ENCODE results near the gene SRPK2. TPM values are rescaled to one million over a fixed set of nuclear protein-coding genes. Genes with fewer than 3 reads are reported as not detected.
"Not testable (repeated sequence)": the region's sequence is repeated elsewhere in the genome, so short reads cannot be mapped to it uniquely, and the experiment has no call there.

The SRPK2 gene
- total and polyA plus RNA-seq, 2 donors = 23.0 to 45.6 TPM

DNA sequence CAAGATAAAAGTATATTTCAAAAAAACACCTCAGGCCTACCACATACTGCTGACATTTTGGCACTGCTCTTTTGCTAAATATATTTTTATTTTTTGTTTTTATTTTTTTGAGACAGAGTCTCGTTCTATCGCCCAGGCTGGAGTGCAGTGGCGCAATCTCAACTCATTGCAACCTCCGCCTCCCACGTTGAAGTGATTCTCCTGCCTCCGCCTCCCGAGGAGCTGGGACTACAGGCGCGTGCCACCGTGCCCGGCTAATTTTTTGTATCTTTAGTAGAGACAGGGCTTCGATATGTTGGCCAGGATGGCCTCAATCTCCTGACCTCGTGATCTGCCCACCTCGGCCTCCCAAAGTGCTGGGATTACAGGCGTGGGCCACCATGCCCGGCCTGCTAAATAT is 193.8 kb downstream of the SRPK2 start:
- Histone ChIP-seq H3K36me3 (ENCODE audit: control insufficient read depth in 2 of 2, insufficient read depth in 2 of 2, low read length in 1 of 2) (peaks cover 3 to 14% of the 10 kb centered on the region in 2 donors), H3K4me1 (ENCODE audit: control insufficient read depth in 2 of 2, insufficient read depth in 2 of 2, low read length in 2 of 2) (peaks cover 8 to 13% of the 10 kb centered on the region in 2 donors)
- not testable (repeated sequence) for H3K9me3 ChIP-seq (ENCODE audit: control insufficient read depth in 2 of 2, insufficient read depth in 1 of 2, low read length in 1 of 2); H3K27ac ChIP-seq (ENCODE audit: low read depth in 1 of 2, low read length in 1 of 2); H3K4me3 ChIP-seq (ENCODE audit: low read length in 2 of 2); DNase-seq (ENCODE audit: low read depth in 6 of 9, low spot score in 9 of 9); H3K27me3 ChIP-seq (ENCODE audit: control insufficient read depth in 2 of 2, insufficient read depth in 1 of 2, low read length in 1 of 2)
- WGBS = 98% methylated on average over 16 of the region's 16 CpGs

DNA sequence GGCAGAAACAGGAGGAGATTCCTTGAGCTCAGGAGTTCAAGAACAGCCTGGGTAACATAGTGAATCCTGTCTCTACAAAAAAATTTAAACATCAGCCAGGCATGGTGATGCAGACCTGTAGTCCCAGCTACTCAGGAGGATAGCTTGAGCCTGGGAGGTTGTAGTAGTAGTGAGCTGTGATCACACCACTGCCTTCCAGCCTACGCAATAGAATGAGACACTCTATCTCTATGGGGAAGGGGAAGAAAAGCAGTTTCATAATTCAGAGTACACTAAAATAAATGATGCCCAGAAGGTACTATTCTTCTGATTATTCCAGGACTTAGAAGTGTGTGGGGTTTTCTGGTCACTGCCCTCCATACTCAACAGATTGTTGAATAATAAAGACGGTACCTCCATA is 197.4 kb downstream of the SRPK2 start:
- Histone ChIP-seq H3K4me3 (ENCODE audit: low read length in 2 of 2) (no peak overlapping the region), H3K36me3 (ENCODE audit: control insufficient read depth in 2 of 2, insufficient read depth in 2 of 2, low read length in 1 of 2) (peaks cover 0 to 1% of the 10 kb centered on the region in 2 donors), H3K27me3 (ENCODE audit: control insufficient read depth in 2 of 2, insufficient read depth in 1 of 2, low read length in 1 of 2) (no peaks in the 10 kb centered on the region), H3K4me1 (ENCODE audit: control insufficient read depth in 2 of 2, insufficient read depth in 2 of 2, low read length in 2 of 2) (peaks cover 0 to 2% of the 10 kb centered on the region in 2 donors), H3K9me3 (ENCODE audit: control insufficient read depth in 2 of 2, insufficient read depth in 1 of 2, low read length in 1 of 2) (peaks cover 0 to 5% of the 10 kb centered on the region in 2 donors), H3K27ac (ENCODE audit: low read depth in 1 of 2, low read length in 1 of 2) (no peak overlapping the region)
- 98% methylated on average over 2 of the region's 2 CpGs for WGBS
- no peak for DNase-seq (ENCODE audit: low read depth in 6 of 9, low spot score in 9 of 9)

DNA sequence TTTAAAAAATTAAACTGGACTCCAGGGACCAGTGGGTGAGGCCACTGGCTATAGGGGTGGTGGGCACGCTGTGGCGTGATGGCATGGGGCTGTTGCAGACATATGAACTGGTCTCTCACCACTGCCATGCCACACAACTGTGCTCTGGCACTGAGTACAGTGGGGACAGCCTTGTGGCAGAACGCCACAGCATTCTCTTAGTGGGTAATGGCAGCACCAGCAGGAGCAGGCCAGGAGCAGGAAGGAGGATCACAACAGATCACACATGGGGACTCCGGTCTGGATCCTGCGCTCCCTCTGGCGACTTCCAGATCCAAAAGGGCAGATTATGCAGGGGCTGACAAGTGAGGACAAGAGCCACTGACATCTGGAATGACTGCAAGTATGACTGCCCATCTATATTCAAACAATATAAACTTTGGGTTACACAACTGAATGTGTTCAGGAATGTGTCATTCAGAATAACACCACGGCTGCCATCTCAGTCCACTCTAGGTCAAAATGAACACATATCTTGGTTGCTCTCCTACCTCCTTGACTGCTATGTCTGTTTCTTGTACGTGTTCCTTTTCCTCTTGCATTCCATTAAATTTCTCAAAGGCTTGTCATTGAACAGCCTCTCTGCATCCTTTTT is 198.7 kb downstream of the SRPK2 start:
- Histone ChIP-seq H3K27ac (ENCODE audit: low read depth in 1 of 2, low read length in 1 of 2) (no peak overlapping the region), H3K4me1 (ENCODE audit: control insufficient read depth in 2 of 2, insufficient read depth in 2 of 2, low read length in 2 of 2) (peaks cover 0 to 2% of the 10 kb centered on the region in 2 donors), H3K36me3 (ENCODE audit: control insufficient read depth in 2 of 2, insufficient read depth in 2 of 2, low read length in 1 of 2) (no peaks in the 10 kb centered on the region), H3K9me3 (ENCODE audit: control insufficient read depth in 2 of 2, insufficient read depth in 1 of 2, low read length in 1 of 2) (peaks cover 0 to 5% of the 10 kb centered on the region in 2 donors), H3K4me3 (ENCODE audit: low read length in 2 of 2) (no peak overlapping the region), H3K27me3 (ENCODE audit: control insufficient read depth in 2 of 2, insufficient read depth in 1 of 2, low read length in 1 of 2) (no peaks in the 10 kb centered on the region)
- no peak for DNase-seq (ENCODE audit: low read depth in 6 of 9, low spot score in 9 of 9)
- WGBS = 98% methylated on average over 8 of the region's 8 CpGs

DNA sequence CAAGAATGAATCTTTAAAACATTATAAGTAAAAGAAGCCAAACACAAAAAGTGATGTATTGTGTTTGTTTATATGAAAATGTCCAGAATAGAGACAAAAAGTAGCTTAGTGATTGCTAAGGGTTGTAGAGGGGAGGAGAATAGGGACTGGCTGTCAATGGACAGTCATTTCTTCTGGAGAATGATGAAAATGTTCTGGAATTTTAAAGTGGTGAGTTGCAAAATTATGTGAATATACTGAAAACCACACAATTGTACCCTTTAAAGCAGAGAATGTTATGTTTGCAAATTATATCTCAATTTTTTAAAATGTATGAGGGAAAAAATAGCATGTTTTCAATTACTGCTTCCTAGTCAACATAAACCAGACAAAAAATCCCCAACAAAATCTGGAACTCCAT is 200.5 kb downstream of the SRPK2 start:
- H3K27ac ChIP-seq (ENCODE audit: low read depth in 1 of 2, low read length in 1 of 2) = no peak overlapping the region
- no peak for DNase-seq (ENCODE audit: low read depth in 6 of 9, low spot score in 9 of 9)
- peaks cover 0 to 2% of the 10 kb centered on the region in 2 donors for H3K4me1 ChIP-seq (ENCODE audit: control insufficient read depth in 2 of 2, insufficient read depth in 2 of 2, low read length in 2 of 2)
- no peaks in the 10 kb centered on the region for H3K36me3 ChIP-seq (ENCODE audit: control insufficient read depth in 2 of 2, insufficient read depth in 2 of 2, low read length in 1 of 2)
- peaks cover 0 to 5% of the 10 kb centered on the region in 2 donors for H3K9me3 ChIP-seq (ENCODE audit: control insufficient read depth in 2 of 2, insufficient read depth in 1 of 2, low read length in 1 of 2)
- no peaks in the 10 kb centered on the region for H3K27me3 ChIP-seq (ENCODE audit: control insufficient read depth in 2 of 2, insufficient read depth in 1 of 2, low read length in 1 of 2)
- no peak overlapping the region for H3K4me3 ChIP-seq (ENCODE audit: low read length in 2 of 2)

DNA sequence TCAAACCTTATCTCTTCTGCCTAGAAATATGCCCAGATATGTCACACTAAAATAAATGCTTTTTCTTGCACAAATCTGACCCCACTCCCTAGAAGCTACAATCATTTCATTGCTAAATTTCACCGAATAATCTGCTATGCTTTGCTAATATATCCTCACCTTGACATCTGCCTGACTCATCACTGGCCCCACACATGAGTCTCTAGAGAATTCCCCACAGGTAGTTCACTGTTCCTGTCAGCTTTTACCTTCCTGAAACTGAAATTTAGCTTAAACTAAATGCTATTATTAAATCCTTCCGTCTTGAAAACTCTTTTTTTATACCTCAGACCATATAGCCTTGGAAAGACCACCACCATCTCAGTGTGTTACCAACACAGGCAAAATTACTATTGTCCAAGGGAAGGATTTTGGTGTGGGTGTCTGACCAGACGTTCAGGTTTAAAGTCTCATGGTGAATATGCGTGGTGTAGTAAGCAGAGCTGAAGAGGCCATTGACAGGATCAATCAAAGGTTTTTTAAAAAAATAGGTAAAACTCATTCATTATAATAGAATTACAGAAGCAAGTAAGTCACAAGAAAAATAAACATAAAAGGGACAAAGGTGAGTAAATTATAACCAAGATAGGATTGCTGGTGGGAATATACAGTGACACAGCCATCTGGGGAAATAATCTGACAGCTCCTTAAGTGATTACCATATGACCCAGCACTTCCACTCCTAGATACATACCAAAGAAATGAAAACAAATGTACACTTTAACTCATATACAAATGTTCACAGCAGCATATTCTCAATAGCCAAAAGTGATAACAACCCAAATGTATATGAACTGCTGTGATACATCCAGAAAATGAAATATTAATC is 201.2 kb downstream of the SRPK2 start:
- Histone ChIP-seq H3K36me3 (ENCODE audit: control insufficient read depth in 2 of 2, insufficient read depth in 2 of 2, low read length in 1 of 2) (no peaks in the 10 kb centered on the region), H3K4me3 (ENCODE audit: low read length in 2 of 2) (no peak overlapping the region), H3K27ac (ENCODE audit: low read depth in 1 of 2, low read length in 1 of 2) (no peak overlapping the region), H3K4me1 (ENCODE audit: control insufficient read depth in 2 of 2, insufficient read depth in 2 of 2, low read length in 2 of 2) (peaks cover 0 to 2% of the 10 kb centered on the region in 2 donors), H3K9me3 (ENCODE audit: control insufficient read depth in 2 of 2, insufficient read depth in 1 of 2, low read length in 1 of 2) (peaks cover 0 to 5% of the 10 kb centered on the region in 2 donors), H3K27me3 (ENCODE audit: control insufficient read depth in 2 of 2, insufficient read depth in 1 of 2, low read length in 1 of 2) (no peaks in the 10 kb centered on the region)
- DNase-seq (ENCODE audit: low read depth in 6 of 9, low spot score in 9 of 9) = no peak
- 96% methylated on average over 4 of the region's 4 CpGs for WGBS

DNA sequence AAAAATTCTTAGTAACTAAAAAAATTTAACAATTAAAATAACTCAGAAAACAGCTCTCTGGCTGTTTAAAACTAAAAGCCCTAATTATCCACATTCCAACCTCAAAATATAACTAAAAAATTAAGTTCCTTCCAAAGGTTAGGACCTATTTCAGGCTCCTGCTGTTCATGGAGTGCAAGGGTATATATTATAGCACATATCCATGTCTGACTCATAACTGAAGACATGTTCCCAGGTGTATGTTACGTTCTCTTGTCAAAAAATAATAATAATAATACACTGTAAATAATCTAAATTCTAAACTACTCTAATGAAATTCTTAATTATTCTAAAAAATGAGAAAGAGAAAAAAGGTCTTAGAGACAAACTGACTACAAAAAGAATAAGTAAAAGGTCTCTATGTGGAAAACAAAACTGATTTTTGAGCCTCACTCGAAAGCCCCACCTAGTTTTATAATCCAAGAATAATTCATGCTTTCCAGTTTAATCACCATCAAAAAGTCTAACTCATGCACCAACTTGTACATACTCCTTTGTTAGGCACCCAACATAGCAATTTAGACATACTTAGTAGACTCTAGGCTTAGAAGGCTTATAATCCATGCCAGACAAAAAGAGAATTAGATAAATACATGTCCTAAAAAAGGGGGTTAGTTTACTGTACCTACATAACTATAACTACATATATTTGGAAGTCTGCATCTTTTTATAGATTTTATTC is 203.3 kb downstream of the SRPK2 start:
- peaks cover 0 to 2% of the 10 kb centered on the region in 2 donors for H3K4me1 ChIP-seq (ENCODE audit: control insufficient read depth in 2 of 2, insufficient read depth in 2 of 2, low read length in 2 of 2)
- DNase-seq (ENCODE audit: low read depth in 6 of 9, low spot score in 9 of 9) = no peak
- H3K36me3 ChIP-seq (ENCODE audit: control insufficient read depth in 2 of 2, insufficient read depth in 2 of 2, low read length in 1 of 2) = no peaks in the 10 kb centered on the region
- no peak overlapping the region for H3K27ac ChIP-seq (ENCODE audit: low read depth in 1 of 2, low read length in 1 of 2)
- 97% methylated on average over 2 of the region's 2 CpGs for WGBS
- H3K9me3 ChIP-seq (ENCODE audit: control insufficient read depth in 2 of 2, insufficient read depth in 1 of 2, low read length in 1 of 2) = peaks cover 0 to 6% of the 10 kb centered on the region in 2 donors
- no peak overlapping the region for H3K4me3 ChIP-seq (ENCODE audit: low read length in 2 of 2)
- no peaks in the 10 kb centered on the region for H3K27me3 ChIP-seq (ENCODE audit: control insufficient read depth in 2 of 2, insufficient read depth in 1 of 2, low read length in 1 of 2)

DNA sequence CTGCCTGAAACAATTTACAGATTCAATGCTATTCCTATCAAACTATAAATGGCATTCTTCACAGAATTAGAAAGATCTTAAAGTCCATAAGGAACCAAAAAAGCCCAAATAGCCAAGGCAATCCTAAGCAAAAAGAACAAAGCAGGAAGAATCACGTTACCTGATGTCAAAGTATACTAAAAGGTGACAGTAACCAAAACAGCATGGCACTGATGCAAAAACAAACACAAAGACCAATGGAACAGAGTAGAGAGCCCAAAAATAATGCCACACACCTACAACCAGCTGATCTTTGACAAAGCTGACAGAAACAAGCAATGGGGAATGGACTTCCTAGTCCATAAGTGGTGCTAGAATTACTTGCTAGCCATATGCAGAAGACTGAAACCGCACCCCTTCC is 208.7 kb downstream of the SRPK2 start:
- no peak overlapping the region for H3K4me3 ChIP-seq (ENCODE audit: low read length in 2 of 2)
- over 99% methylated on average over 2 of the region's 2 CpGs for WGBS
- no peaks in the 10 kb centered on the region for H3K36me3 ChIP-seq (ENCODE audit: control insufficient read depth in 2 of 2, insufficient read depth in 2 of 2, low read length in 1 of 2)
- peaks cover 0 to 5% of the 10 kb centered on the region in 2 donors for H3K9me3 ChIP-seq (ENCODE audit: control insufficient read depth in 2 of 2, insufficient read depth in 1 of 2, low read length in 1 of 2)
- H3K4me1 ChIP-seq (ENCODE audit: control insufficient read depth in 2 of 2, insufficient read depth in 2 of 2, low read length in 2 of 2) = no peaks in the 10 kb centered on the region
- no peaks in the 10 kb centered on the region for H3K27me3 ChIP-seq (ENCODE audit: control insufficient read depth in 2 of 2, insufficient read depth in 1 of 2, low read length in 1 of 2)
- no peak overlapping the region for H3K27ac ChIP-seq (ENCODE audit: low read depth in 1 of 2, low read length in 1 of 2)
- DNase-seq (ENCODE audit: low read depth in 6 of 9, low spot score in 9 of 9) = no peak

DNA sequence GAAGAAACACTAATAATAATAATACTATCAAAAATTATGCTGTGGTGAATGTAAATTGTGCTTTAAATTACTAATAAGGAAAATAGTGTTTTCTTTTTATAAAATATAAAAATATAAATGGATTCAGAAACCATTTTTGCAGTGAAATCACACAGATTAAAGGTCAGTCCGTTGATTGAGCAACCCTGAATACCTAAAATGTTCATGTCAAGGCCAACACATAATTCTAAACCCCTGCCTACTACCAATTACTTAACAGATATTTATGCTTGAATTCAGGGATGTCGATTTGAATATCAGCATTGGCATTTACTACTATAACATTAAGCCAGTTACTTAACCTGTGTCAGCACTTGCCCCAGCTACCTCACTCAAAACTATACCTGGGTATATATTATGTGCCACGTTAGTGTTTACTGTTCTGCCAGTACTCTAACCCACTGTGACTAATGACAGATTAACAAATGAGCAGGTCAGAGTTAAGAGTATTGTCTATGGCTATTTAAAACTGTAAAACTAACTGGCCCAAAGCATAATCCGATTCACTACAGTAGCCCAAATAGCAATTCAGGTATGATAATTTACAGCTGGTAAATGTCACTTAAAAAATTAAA is 209.7 kb downstream of the SRPK2 start:
- no peaks in the 10 kb centered on the region for H3K36me3 ChIP-seq (ENCODE audit: control insufficient read depth in 2 of 2, insufficient read depth in 2 of 2, low read length in 1 of 2)
- no peaks in the 10 kb centered on the region for H3K27me3 ChIP-seq (ENCODE audit: control insufficient read depth in 2 of 2, insufficient read depth in 1 of 2, low read length in 1 of 2)
- peaks cover 0 to 5% of the 10 kb centered on the region in 2 donors for H3K9me3 ChIP-seq (ENCODE audit: control insufficient read depth in 2 of 2, insufficient read depth in 1 of 2, low read length in 1 of 2)

More for the DNA sequence above, 209.7 kb downstream of the SRPK2 start:
- DNase-seq (ENCODE audit: low read depth in 6 of 9, low spot score in 9 of 9) = no peak
- Histone ChIP-seq H3K27ac (ENCODE audit: low read depth in 1 of 2, low read length in 1 of 2) (no peak overlapping the region), H3K4me3 (ENCODE audit: low read length in 2 of 2) (no peak overlapping the region), H3K4me1 (ENCODE audit: control insufficient read depth in 2 of 2, insufficient read depth in 2 of 2, low read length in 2 of 2) (peaks cover 0 to 2% of the 10 kb centered on the region in 2 donors)
- 98% methylated on average over 4 of the region's 4 CpGs for WGBS

All from thymus (tissue), 11 donors.